AG04449 (cell line): Measurements from ENCODE around the gene VPS13A.

Source experiments
- CTCF ChIA-PET: fragments of 350-600 bp; formaldehyde crosslinking; extraction: SDS; loops from one replicate; lab custom pipeline; 2021; ENCODE audit warnings: antibody characterized with exemption; lab: Yijun Ruan, JAX
- POLR2A ChIA-PET: fragments of 400-600, 350-600 bp; formaldehyde crosslinking; extraction: SDS; loops from one replicate; lab custom pipeline; 2020; ENCODE audit warnings: antibody characterized with exemption, inconsistent platforms; lab: Yijun Ruan, JAX
- DNase-seq: peaks from one replicate; pipeline ENCODE4 v3.0.0-alpha.2; 2010; ENCODE audit warnings: low read depth, low spot score
- H3K4me3 ChIP-seq: 2 replicates; pipeline ENCODE4 v1.5.1; 2011; ENCODE audit warnings: low read depth, mild to moderate bottlenecking, control low read depth, low read length
- TF ChIP-seq, protein P1 (sequence below): IDR thresholded peaks from one replicate; pipeline ENCODE4 v1.5.1; 2011; ENCODE audit warnings: mild to moderate bottlenecking, moderate library complexity, low read length, control low read depth, inconsistent platforms; ENCODE audit not compliant: insufficient read depth; ENCODE audit errors: missing control alignments

Gene VPS13A

DNA sequence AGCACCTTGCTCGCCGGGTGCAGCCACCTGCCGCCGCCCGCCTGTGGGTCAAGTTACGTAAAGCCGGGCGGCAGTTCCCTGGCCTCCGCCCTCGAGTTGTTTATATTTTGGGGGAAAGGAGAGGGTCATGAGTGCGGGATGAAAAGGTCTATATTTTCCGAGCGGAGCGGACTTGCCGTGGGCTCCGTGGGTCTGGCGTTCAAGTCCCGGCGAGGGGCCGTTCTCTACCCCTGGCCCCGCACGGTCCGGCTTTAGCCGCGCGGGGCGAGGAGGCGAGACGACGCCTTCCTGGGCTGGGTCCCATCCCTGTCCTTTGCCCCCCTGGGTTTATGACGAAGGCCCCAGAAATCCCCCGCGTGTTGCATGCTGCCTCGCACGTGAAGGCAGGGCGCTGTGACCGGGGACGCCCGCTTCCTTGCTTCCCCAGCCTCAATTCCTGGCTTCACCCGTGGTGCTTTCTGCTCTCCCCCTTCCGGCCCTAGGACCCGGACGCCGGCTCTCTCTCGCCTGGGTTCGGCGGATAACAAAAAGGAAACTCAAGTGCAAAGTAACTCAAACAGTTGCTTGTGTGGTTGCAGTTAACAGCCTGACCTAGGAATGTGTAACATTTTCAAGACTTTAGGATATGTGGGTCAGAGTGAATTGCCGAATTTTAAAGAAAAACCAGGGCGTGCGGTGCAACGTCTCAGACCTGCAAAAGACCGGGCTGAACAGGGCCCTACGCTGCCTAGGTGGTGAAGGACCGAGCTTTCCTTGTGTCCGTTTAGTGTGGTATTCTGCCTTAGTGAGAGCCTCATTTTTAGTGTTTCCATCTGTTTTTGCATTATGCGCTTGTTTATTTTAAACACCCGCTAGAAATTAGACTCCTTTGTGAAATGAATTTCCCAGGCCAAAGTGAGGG lies 810 bp downstream of the VPS13A start:
- CTCF ChIA-PET: interaction anchor here (0.7 to 4.5 kb wide), 3 partner anchors 9 to 18 kb away, joined by 3 to 51 read pairs (median 3); no protein-coding TSS in a partner anchor
- POLR2A ChIA-PET: no interaction called here

DNA sequence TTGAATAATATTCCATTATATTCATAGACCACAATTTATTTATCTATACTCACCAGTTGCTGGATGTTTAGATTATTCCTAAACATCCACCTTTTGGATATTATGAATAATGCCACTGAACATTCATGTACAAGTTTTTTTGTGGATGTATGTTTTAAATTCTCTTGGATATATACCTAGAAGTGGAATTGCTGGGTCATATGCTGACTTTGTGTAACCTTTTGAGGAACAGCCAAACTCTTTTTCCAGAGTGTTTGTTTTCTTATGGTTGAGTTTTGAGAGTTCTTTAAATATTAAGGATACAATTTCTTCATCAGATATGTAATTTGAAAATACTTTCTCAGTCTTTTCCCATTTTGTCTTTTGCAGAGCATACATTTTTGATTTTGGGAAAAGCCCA lies 2.7 kb downstream of the VPS13A start:
- POLR2A ChIA-PET: no interaction called here
- no peak overlapping the region for H3K4me3 ChIP-seq
- no peak for DNase-seq
- CTCF ChIA-PET: no interaction called here
- TF ChIP-seq, protein P1, sequence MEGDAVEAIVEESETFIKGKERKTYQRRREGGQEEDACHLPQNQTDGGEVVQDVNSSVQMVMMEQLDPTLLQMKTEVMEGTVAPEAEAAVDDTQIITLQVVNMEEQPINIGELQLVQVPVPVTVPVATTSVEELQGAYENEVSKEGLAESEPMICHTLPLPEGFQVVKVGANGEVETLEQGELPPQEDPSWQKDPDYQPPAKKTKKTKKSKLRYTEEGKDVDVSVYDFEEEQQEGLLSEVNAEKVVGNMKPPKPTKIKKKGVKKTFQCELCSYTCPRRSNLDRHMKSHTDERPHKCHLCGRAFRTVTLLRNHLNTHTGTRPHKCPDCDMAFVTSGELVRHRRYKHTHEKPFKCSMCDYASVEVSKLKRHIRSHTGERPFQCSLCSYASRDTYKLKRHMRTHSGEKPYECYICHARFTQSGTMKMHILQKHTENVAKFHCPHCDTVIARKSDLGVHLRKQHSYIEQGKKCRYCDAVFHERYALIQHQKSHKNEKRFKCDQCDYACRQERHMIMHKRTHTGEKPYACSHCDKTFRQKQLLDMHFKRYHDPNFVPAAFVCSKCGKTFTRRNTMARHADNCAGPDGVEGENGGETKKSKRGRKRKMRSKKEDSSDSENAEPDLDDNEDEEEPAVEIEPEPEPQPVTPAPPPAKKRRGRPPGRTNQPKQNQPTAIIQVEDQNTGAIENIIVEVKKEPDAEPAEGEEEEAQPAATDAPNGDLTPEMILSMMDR: no peak

More for the DNA sequence above, 810 bp downstream of the VPS13A start:
- TF ChIP-seq, protein P1: no peak
- peak overlapping the region; percentile 94 for H3K4me3 ChIP-seq
- DNase-seq: no peak

DNA sequence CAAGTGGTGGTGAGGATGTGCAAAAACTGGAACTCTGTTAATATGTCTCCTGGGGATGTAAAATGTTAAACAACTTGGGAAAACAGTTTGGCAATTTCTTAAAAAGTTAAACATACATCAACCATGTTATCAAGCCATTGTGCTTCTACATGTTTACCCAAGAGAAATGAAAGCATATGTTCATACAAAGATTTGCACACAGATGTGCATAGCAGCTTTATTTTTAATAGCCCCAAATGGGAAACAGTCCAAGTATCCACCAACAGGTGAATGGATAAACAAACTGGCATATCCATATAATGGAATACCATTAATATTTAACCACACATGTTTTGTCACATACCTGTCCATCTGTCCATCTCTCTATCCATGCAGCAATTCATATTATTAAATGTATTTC lies 6.2 kb downstream of the VPS13A start:
- H3K4me3 ChIP-seq: no peak overlapping the region
- ChIA-PET POLR2A (no interaction called here), CTCF (interaction anchor here (1.1 to 1.7 kb wide), 2 partner anchors 17 to 33 kb away, joined by 3 to 7 read pairs; no protein-coding TSS in a partner anchor)
- no peak for DNase-seq
- TF ChIP-seq, protein P1: no peak

DNA sequence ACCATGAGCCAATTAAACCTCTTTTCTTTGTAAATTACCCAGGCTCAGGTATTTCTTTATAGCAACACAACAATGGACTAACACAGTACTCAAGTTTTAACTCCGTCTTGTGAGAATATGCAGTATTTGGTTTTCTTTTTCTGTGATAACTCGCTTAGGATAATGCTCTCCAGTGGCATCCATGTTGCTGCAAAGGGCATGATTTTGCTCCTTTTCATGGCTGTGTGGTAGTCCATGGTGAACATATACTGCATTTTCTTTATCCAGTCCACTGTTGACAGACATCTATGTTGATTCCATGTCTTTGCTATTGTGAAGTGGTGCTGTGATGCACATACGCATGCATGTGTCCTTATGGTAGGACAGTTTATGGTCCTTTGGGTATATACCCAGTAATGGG lies 10.9 kb downstream of the VPS13A start:
- POLR2A ChIA-PET: no interaction called here
- no peak for DNase-seq
- H3K4me3 ChIP-seq: no peak overlapping the region
- CTCF ChIA-PET: no interaction called here
- TF ChIP-seq, protein P1: no peak

DNA sequence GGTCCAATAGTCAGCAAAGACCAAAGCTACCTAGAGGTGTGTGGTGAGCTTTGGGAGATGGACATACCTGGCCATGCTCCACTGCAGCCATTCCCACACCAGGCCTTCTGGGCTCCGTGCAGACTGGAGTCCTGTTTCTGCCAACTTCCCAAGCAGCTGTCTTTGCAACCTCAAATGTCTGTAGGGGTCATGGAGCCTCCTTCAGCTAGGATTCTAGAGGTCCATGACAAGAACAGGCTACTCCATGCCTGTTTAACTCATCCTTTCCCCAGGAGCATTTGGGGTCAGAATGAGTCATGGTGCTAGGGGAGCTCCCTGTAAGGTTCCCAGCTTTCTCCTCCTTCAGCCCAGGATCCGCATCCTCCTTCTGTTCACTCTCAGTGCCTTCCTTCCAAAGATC lies 17.1 kb downstream of the VPS13A start:
- CTCF ChIA-PET: interaction anchor here (0.7 to 1.4 kb wide), 3 partner anchors 9 to 27 kb away, joined by 3 to 5 read pairs (median 3); no protein-coding TSS in a partner anchor
- no peak for DNase-seq

DNA sequence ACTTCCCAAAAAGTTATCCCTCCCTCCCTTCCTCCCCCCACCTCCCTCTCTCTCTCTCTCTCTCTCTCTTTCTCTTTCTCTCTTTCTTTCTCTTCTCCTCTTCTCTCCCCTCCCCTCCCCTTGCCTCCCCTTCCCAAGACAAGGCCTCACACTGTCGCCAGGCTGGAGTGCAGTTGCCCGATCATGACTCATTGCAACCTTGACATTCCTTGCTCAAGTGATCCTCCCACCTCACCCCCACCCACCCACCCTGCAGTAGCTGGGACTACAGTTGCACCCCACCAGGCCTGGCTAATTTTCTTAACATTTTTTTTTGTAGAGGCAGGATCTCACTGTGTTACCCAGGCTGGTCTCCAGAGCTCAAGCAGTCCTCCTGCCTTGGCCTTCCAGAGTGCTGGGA lies 32.8 kb downstream of the VPS13A start:
- ChIA-PET POLR2A (no interaction called here), CTCF (interaction anchor here (0.6 kb wide), 1 partner anchor 28 kb away, joined by 3 read pairs; no protein-coding TSS in a partner anchor)
- no peak overlapping the region for H3K4me3 ChIP-seq
- TF ChIP-seq, protein P1: no peak
- no peak for DNase-seq

More for the DNA sequence above, 17.1 kb downstream of the VPS13A start:
- H3K4me3 ChIP-seq: no peak overlapping the region
- POLR2A ChIA-PET: no interaction called here
- TF ChIP-seq, protein P1: no peak
